HG02623 (cell line): ENCODE data around the gene CHGA.

ENCODE experiments used
- ATAC-seq: cut with Tn5 transposase; IDR thresholded peaks from one replicate; pipeline ENCODE4 v1.9.1; 2021; ENCODE audit warnings: moderate library complexity; ENCODE audit not compliant: unreplicated experiment

CHGA gene

DNA sequence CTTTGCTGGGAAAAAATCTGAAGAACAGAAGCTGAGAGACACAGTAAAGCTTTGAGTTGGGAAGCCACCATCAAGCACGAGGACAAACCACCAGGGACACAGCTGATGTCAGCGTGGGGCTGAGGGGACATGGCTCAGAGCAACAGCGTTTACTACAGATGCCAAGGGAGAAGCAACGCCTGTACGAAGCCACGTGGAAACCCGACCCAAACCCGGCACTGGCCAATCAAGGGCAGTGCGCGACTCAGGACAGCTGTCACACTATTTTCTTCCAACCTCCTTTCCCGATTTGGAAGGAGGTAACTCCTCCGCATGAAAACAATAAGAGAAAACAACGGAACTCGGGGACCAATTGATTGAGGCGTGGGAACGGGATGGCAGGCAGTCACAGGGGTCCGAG lies 20.2 kb upstream of the CHGA start:
- no peak for ATAC-seq

DNA sequence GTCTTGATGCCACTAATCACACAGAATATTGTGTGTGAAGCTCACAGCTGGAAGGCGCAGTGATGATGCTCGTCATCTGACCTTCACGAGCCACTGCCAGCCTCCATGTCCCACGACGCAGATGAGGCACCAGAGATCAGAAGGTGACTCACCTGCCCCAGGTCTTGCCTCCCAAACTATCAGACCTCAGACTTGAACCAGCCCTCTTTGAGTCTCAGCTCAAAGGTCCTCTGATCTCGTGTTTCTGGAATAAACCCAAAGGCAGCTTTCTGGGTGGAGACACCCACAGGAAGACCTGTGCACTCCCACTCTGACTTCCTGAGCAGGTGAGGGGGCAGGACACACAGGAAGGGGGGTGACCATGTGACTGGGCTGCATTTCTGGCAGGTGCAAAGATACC lies 19.6 kb upstream of the CHGA start:
- no peak for ATAC-seq

DNA sequence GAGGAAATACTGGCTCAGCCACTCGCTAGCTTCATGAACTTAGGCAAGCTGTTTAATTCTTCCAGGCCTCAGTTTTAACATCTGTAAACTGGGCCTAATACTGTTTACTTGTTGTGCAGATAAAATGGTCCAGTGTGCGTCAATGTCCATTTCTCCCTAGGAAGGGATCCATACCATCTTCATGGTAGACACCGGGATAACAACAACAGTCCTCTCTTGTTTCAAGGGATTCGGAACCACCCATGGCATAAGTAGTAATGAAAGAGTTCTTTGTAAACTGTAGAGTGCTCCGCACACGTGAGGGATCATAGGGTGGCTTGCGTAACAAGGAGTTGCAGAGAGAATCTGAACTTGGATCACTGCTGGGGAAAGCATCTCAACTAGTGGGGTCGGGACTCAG lies 17.3 kb upstream of the CHGA start:
- ATAC-seq = no peak

DNA sequence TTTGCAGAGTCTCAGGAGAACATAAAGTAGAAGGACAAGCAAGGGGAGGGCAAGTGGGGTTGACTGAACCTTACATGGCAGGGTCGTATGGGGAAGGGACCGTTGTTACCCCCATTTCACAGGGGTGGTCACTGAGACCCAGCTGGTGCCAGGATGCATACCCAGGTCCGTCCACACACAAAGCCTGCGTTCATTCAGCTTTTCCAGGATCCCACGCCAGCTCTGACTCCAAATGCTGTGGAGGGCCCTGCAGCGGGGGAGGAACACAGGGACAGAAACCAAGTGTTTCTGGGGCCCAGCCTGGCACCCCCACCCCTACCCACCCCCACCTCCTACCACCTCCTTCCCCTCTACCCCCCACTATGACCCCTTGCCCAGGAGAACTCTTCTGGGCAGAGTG lies 16.5 kb upstream of the CHGA start:
- ATAC-seq = no peak

DNA sequence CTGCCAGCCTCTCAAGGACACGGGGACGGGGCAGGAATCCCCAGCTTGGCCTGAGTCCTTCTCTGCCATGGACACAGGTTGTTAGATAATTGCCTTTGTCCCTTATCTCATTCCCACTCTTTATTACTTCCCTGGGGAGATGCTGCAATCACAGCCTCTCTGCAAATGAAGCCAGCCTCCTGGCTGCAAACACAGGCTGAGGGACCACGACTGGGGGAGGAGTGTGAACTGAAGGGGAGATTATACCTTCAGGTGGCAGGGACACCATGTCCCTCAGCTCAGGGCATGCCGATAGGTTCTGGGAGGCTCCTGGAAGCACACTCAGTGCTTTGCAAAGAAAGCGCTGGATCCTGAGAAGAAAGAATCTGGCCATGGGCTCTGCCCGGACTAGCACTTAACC lies 16.1 kb upstream of the CHGA start:
- ATAC-seq = no peak

DNA sequence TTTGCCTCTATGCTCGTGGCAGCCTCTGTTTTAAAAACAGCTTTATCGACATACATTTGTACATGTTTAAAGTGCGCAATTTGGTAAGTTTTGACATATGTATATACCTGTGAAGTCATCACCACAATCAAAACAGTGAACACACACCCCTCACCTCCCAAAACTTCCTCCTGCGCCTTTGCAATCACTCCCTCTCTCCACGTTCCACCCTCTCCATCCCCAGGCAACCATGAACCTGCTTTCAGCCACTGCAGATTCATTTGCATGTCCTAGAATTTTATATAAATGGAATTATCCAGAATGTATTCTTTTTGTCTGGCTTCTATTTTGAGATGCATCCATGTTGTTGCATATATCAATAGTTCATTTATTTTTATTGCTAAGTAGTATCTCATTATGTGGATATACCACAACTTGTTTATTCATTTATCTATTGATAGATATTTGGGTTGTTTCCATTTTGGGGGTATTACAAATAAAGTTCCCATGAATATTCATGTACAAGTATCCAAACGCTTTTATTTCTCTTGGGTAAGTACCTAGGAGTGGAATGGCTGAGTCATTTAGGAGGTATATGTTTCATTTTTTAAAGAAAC lies 15.5 kb upstream of the CHGA start:
- no peak for ATAC-seq

DNA sequence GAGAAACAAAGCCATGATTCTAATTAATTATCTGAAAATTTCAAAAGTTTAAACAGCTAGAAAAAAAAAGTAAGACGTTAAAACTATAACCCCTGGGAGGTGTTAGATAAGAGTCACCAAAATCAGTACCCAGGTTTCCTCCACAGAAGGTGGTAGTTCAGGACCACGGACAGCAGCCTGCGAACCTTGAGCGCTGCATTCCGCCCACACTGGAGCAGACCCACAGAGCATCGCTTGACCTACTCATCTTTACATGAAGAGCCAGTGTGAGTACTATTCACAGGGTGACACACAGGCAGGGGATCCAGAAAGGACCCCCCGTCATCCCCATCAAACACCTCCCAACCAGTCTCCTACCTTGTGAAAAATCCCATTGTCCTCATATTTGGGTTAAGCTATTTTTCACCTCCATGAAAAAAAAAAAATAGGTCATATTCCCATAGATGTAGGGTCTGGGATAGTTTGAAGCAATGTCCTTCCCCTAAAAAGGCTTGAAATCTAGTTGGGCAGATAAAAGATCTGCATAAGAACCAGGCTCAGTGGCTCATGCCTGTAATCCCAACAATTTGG lies 8.8 kb upstream of the CHGA start:
- ATAC-seq = no peak

DNA sequence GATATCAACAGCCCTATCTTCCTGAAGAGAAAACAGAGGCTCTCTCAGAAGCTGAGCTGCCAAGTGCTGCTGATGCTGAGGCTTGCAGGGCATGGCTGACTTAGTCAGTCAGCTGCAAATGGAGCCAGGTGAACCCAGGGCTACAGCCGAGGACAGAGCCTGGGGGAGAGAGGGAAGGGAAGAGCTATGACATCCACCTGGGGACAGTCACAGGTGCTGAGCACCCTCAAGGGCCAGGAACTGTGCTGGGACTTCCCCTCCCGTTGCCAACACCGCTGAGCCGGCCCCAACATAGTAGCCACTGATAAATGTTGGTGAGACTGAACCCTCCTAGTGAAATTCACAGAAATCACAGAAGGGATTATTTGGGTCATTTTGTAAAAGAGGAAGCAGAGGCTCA lies 6.7 kb upstream of the CHGA start:
- ATAC-seq = no peak

DNA sequence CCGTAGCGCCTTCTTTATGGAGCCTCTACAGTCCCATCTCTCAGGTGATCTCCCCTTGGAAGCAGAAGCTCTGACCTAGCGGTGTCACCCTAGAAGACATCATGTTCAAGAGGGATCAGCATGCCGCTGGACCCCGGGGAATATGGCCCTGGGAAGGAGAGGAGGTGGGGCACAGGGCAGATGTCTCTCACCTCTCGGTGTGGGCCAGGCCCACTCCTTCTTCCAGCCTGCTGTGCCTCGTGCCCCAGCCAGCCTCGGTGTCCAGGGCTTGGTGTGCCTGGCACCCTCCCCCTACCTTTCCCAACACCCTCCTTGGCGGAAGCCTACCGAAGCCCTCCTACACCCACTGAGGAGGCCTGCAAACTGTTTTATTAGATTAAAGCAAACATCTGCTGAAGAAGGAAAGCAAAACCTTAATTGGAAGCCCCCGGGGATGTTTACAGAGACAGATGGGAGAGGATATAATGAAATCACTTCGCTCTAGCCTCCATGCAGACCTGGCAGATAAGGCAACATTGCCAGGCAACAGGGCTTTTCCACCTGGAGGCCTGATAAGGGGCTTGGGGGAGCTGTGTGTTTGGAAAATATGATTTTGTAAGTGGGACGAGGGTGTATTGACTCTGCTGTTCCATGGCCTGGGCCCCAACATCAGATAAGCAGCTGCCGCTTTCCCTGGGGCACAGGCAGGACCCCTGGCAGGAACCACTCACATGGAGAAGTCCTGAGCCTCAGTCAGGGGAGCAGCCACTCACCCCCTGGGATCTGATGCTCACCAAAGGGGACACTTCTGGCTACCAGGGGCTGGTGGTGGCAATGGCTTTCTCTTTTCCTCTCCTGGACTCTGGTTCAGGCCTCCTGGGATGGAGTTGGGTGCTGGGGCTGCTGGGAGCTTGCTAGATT lies 5.7 kb upstream of the CHGA start:
- no peak for ATAC-seq

DNA sequence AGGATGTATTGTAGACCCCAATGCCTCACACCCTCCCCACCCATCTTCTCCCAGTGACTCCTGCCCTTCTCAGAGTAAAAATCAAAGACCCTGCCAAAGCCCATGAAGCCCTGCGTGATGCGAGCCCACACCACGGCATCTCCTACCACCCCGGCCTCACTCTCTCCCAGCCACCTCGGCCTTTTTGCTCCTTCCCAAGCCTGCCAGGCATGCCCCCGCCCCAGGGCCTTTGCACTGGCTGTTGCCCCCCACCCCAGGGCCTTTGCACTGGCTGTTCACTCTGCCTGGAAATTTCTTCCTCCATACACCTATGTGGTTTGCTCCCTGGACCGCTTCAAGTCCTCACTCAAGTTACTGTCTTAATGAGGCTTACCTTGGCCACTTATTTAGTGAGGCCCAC lies 5.0 kb upstream of the CHGA start:
- no peak for ATAC-seq

DNA sequence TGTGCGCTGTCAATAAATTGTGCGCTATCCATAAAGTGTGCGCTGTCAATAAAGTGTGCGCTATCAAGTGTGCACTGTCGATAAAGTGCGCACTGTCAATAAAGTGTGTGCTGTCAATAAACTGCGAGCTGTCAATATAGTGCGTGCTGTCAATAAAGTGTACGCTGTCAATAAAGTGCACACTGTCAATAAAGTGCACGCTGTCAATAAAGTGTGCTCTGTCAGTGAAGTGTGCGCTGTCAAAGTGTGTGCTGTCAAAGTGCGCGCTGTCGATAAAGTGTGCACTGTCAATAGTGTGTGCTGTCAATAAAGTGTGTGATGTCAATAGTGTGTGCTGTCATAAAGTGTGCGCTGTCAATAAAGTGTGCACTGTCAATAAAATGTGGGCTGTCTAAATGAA lies 2.9 kb upstream of the CHGA start:
- ATAC-seq = no peak

DNA sequence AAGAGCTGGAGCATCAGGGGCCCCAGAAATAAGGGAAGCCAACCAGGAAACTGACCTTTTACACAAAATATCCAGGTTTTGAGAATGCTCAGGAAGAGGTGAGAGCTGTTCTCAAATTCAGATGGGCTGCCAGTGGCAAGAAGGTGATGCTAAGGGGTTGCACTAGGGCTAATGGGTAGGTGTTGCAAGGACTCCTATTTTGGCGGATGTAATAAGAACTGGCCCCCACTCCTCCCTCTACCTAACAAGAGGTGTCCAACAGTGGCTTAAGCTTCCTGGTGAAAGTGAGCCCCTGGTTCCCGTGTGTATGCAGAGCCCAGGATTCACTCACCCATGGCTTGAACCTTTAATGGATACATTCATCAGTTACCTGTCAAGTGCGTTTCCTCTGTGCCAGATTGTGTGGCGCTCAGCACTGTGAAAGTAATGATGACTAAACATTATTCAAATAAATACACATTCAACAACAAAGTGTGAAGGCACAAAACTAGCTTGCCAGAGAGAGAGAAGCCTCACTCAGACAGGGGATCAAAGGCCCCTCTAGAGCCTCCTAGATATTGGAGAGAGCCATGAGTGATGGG lies 705 bp upstream of the CHGA start:
- ATAC-seq = no peak

DNA sequence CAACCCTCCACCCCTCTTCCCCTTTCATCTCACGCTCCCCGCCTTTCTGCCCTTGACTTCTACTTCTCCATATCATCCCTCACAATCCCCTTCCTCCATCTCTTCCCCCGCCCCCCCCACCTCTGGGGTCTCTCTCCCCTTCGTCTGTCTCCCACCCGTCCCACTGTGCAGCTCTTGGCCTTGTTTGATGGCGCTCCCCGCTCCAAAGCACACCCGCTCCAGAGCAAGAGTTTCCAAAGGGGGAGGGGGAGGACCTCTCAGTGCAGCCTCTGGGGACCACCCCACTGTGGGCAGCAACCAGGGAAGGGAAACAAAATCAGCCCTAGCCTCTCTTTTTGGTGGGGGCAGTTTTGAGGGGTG lies 774 bp downstream of the CHGA start:
- ATAC-seq = no peak

DNA sequence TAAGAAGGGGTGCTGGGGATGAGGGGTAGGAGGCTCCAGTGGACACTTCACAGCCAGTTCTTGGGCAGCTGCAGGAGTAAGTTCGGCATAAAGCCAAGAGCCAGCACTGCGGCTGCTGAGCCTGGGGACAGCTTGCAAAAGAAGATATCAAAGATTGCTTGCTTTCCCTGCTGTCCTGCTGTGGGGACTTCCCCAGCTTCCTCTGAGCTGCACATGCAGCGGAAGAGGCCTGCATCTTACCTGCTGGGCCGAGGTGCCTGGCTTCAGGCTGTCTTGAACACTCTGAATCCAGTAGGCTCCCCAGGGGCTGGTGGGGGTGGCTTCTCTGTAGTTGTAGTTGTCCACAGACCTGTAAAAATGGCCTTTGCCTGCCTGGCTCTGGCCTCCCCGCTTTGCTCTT lies 1.3 kb downstream of the CHGA start:
- no peak for ATAC-seq

DNA sequence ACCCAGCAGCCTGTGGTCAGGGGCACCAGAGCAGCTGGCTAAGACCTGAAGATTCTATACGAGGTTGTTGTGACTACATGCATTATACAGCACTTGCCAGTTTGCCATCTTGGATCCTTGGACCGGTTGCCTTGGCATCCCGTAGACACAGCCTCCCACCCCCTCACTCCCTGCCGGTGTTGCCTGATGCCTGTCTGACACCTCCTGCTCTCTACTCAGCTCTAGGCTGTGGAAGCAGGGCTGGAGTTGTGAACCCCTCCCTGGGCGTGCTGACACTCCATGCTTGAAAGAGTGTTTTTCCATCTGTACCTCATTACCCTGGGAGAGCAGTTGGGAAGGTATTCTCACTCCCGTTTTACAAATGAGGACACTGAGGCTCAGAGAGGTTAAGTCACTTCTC lies 2.5 kb downstream of the CHGA start:
- no peak for ATAC-seq

DNA sequence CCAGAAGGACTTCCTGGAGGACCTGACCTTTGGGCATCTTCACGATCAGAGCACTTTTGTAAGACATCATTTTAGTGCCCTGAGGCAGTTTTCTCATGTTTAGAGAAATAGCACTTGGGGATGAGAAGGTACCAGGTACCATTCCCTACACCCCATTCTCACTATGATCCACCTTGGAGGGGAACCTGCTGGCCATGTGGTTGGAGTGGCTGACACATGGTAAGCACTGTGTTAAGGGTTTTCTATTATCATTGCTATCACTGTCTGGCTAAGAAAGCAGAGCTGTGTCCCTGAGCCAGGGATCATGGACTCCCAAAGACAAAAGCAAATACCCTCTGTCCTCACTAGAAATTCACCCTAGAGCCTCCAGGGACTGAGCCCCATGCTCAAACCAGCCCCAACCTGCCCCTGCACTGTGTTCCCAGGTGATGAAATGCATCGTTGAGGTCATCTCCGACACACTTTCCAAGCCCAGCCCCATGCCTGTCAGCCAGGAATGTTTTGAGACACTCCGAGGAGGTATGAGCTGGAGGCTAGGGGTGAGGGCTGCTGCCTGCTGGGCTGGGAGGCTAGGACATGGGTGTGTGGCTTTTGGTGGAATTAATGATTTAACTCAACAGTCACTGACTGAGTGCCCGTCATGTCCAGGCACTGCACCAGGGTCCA lies 3.4 kb downstream of the CHGA start:
- no peak for ATAC-seq

DNA sequence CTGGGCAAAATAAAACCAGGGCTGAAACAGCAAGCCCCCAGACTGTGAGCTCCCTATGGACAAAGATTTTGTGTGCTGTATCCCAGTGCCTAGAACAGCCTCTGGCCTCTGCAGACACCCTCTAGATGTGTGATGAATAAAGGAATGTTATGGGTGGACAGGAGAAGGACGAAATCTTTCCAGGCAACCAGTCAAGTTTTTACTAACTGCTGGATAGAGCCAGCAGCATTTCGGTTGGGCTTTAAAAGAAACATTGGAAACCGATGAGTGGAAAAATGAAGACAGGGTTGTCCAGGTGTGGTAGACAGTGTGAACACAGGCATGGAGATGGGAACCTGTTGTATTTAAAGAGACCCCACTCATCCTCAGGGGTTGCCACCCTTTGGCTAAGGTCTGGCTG lies 4.0 kb downstream of the CHGA start:
- no peak for ATAC-seq

DNA sequence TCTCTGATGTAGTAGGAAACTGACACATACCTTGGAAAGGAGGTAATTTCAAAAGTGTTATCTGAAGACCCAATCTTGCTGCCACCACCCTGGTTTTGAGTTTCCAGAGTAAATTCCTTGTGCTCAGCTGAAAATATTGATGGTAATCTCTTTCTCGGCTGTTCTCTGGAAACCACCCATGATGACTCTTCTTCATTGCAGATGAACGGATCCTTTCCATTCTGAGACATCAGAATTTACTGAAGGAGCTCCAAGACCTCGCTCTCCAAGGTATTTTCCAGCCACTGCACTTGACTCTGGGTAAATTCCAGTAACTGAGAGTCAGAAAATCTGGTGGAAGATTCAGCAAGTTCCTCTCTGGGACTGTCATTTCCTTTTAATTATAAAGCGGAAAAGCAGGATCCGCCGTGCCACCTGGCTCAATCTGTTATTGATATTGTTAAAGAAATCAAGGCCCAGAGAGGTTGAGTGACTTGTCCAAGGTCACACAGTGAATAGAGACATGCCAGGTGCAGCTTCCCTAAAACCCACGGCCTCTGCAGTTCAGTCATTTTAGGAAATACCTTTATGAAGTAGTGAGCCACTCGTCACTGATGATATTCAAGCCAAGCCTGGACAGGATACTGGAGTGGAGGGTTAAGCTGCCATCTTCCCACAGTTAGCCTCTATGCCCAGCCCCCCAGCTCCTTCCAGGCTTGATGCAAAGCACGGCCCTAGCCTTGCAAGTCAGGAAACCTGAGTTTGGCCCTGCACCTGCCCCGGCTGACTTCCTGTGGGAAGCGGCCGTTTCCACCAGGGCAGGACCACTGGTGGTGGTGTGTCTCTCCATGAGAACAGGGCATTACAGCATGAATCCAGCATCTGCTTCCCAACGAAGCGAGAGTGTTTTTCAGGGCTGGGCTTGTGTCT lies 4.7 kb downstream of the CHGA start:
- ATAC-seq = no peak

DNA sequence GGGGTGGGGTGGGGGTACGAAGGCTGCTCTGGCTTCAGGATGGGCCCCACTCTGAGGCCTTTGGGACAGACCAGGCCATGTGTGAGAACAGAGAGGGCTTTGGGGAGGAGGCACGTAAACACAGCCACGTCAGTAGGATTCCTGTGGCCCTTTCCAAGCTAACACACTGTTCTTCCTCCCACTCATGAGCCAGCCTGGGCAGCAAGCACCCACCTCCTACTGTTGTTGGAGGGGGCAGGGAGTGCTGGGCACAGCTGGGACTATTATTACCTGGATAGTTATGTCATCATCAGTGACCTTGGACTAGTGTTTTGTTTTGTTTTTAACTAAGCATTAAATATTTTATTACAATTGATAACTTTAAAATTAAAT lies 5.3 kb downstream of the CHGA start:
- no peak for ATAC-seq

DNA sequence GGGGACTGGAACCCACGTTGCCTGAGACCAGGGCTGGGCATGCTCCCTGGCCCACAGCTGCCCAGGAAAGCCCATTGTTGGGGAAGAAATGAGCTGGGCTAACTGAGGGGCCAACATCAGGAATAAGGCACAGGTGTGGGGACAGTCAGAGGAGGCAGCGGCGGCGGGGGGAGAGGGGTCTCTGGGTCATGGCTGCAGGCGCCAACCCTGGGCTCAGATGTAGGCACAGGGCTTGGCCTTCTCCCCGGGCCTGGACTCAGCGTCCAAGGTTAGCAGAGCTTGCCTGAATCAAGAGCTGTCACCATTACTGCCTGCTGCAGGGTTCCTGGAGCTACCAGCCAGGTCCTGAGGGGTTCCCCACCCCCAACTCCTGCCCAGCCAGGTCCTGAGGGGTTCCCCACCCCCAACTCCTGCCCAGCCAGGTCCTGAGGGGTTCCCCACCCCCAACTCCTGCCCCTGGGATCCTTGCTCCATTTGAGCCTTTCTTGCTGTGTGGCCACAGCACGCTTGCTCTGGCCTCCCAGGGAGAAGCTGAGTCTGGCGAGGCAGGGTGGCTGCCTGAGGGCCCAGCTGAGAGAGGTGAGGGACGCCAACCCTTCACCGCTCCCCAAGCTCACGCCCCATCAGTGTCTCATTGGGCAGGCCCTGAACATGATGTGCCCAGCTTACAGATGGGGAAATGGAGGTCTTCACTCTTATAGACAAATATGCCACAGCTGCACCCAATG lies 6.2 kb downstream of the CHGA start:
- no peak for ATAC-seq
